IPS-11a (cell line): ENCODE measurements around the gene EPOP.
"Not testable (repeated sequence)": the region's sequence is repeated elsewhere in the genome, so short reads cannot be mapped to it uniquely, and the experiment has no call there.

ENCODE experiments used
- H3K4me3 ChIP-seq: one replicate; pipeline ENCODE4 v1.5.1; 2013; ENCODE audit warnings: low read depth, low read length, control low read depth

Gene EPOP

DNA sequence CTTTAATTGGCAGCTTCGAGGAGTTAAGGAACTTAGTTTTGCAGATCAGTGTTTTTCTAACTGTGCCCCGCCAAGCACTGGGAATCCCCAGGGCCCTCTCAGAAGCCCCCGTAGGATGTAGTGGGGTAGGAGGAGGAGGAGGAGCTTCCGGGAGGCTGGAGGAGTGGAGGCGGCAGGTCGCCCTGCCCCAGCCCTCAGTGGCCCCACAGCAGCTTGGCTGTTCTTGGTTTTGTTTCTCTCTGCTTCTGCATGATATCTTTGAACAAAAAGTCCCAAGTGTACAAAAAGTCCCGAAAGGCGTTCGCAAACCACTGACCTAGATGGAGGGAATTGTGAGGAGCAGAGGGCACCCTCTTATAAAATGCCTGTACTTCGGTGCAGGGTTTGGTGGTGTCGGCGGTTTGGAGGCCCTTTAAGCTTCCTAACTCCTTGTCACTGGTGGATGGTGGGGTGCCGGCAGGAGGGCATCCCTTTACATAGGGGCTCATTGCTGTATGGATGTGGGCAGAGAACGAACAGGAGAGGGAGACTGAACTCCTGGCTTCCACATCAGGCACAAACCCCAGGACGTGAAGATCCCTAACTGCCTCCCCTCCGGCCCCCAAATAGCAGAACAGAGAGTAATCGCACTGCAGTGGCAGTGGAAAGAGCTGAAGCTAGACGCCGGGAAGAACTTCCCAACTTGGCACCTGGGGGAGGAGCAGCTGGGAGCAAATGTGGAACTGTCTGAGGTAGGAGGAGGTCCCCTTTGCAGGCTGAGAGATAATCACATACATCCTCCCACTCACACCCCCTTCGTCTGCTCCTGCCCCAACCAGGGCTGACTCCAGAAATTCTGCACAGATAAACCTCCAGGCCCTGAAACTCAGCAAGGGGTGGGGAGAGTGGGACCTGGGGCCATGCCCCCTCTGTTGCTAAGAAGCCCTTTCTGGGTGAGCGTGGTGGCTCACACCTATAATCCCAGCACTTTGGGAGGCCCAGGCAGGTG lies 20.1 kb downstream of the EPOP start:
- no peak overlapping the region for H3K4me3 ChIP-seq

DNA sequence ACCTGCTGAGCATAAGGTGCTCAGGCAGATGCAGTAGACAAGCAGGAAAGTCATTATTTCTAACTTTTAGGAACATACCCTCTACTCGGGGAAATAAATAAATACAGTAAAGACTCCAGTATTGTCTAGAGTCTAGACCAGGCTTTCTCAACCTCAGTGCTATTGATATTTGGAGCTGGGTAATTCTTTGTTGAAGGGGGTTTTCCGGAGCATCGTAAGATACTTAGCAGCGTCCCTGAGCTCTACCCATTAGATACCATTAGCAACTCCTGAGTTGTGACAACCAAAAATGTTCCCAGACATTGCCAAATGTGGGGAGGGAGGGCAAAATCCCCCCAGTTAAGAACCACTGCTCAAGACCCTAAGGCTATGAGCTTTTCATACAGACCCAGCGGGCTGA lies 21.1 kb downstream of the EPOP start:
- H3K4me3 ChIP-seq = no peak overlapping the region

DNA sequence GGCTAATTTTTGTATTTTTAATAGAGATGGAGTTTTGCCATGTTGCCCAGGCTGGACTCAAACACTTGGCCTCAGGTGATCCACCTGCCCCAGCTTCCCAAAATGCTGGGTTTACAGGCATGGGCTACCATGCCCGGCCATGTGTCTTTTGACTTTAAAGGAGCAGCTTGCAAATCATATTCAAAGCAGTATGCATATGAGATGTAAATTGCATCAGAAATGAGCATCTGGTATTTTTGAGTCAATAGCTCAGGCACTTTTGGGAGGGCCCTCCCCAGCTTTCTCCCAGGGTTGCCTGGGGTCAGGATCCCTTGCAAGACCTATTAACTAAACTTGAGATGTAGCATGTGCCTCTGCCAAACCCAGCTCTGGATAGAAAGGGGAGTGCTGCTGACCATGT lies 21.5 kb downstream of the EPOP start:
- no peak overlapping the region for H3K4me3 ChIP-seq

GRCh38 chr17:38650653-38651173 lies 24.0 kb downstream of the EPOP start:
- not testable (repeated sequence) for H3K4me3 ChIP-seq

- H3K4me3 ChIP-seq = no peak overlapping the region
Measured at GRCh38 chr17:38637951-38638350, 36.8 kb downstream of the EPOP start.

- H3K4me3 ChIP-seq = no peak overlapping the region
Measured at GRCh38 chr17:38636054-38636453, 38.7 kb downstream of the EPOP start.

DNA sequence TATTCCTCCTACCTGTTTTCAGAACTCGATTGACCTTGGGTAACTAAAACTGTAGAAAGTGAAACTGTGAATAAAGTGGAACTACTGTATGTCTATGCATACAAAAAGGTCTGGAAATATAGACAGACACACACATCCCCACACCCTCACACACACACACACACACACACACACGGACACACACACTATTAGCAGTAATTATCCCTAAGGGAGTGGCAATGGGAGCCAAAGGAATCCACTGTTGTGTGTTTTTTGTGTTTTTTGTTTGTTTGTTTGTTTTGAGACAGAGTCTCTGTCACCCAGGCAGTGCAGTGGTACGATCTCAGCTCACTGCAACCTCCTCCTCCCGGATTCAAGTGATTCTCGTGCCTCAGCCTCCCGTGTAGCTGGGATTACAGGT lies 42.4 kb downstream of the EPOP start:
- H3K4me3 ChIP-seq = no peak overlapping the region

GRCh38 chr17:38628441-38628840 lies 46.3 kb downstream of the EPOP start:
- H3K4me3 ChIP-seq = no peak overlapping the region

GRCh38 chr17:38627957-38628356 lies 46.8 kb downstream of the EPOP start:
- no peak overlapping the region for H3K4me3 ChIP-seq

- H3K4me3 ChIP-seq = not testable (repeated sequence)
Measured at GRCh38 chr17:38626606-38627226, 48.0 kb downstream of the EPOP start.

GRCh38 chr17:38625482-38625881 lies 49.3 kb downstream of the EPOP start:
- no peak overlapping the region for H3K4me3 ChIP-seq

- not testable (repeated sequence) for H3K4me3 ChIP-seq
Measured at GRCh38 chr17:38624782-38625355, 49.9 kb downstream of the EPOP start.
